GM19452 (cell line): ENCODE results near the gene NRP2.
A peak's percentile ranks its signal among the peaks of the same experiment; 100 is the strongest.

ENCODE experiments used
- ATAC-seq: cut with Tn5 transposase; IDR thresholded peaks from one replicate; pipeline ENCODE4 v1.9.1; 2021; ENCODE audit not compliant: unreplicated experiment

Gene NRP2

GRCh38 chr2:205686056-205686782, 3.9 kb downstream of the NRP2 start:
- no peak for ATAC-seq

- ATAC-seq: no peak
Measured at GRCh38 chr2:205686783-205687640, 4.7 kb downstream of the NRP2 start.

- no peak for ATAC-seq
Measured at GRCh38 chr2:205687641-205687956, 5.3 kb downstream of the NRP2 start.

GRCh38 chr2:205688417-205689200, 6.3 kb downstream of the NRP2 start:
- no peak for ATAC-seq

GRCh38 chr2:205689820-205690219, 7.5 kb downstream of the NRP2 start:
- no peak for ATAC-seq

- ATAC-seq: no peak
Measured at GRCh38 chr2:205692104-205692503, 9.8 kb downstream of the NRP2 start.

GRCh38 chr2:205694256-205694655, 12.0 kb downstream of the NRP2 start:
- no peak for ATAC-seq

GRCh38 chr2:205695460-205695991, 13.2 kb downstream of the NRP2 start:
- ATAC-seq: no peak

- no peak for ATAC-seq
Measured at GRCh38 chr2:205696331-205696926, 14.1 kb downstream of the NRP2 start.

GRCh38 chr2:205696927-205697441, 14.7 kb downstream of the NRP2 start:
- ATAC-seq: no peak

- ATAC-seq: no peak
Measured at GRCh38 chr2:205698286-205699268, 16.3 kb downstream of the NRP2 start.

- ATAC-seq: no peak
Measured at GRCh38 chr2:205699515-205700289, 17.4 kb downstream of the NRP2 start.

- ATAC-seq: peak; percentile 78
Measured at GRCh38 chr2:205700331-205701132, 18.2 kb downstream of the NRP2 start.

GRCh38 chr2:205701509-205701908, 19.2 kb downstream of the NRP2 start:
- ATAC-seq: no peak

GRCh38 chr2:205702576-205702975, 20.3 kb downstream of the NRP2 start:
- ATAC-seq: no peak

- ATAC-seq: no peak
Measured at GRCh38 chr2:205703471-205704126, 21.3 kb downstream of the NRP2 start.

- ATAC-seq: no peak
Measured at GRCh38 chr2:205704127-205704741, 21.9 kb downstream of the NRP2 start.
